Endothelial cell of umbilical vein (primary cell): ENCODE results near the gene CCDC85B. TPM values are rescaled to one million over a fixed set of nuclear protein-coding genes. Genes with fewer than 3 reads are reported as not detected.

Source experiments
- BruUV-seq: library from RNA; stranded (reverse); fragments of 400-500 nt; replicated peaks from 2 replicates; lab custom pipeline; 2021; lab: Mats Ljungman, UMichigan
- CTCF ChIA-PET: fragments of 300-600, 350-600 bp; sonication (Branson Sonifier 250); formaldehyde crosslinking; loops from one replicate; lab custom pipeline; 2021; ENCODE audit warnings: antibody characterized with exemption, inconsistent platforms; lab: Charles Lee
- POLR2A ChIA-PET: fragments of 300-600, 350-600 bp; sonication (Branson Sonifier 250); formaldehyde crosslinking; loops from one replicate; lab custom pipeline; 2021; ENCODE audit warnings: antibody characterized with exemption, inconsistent platforms; lab: Charles Lee
- DNase-seq: peaks from one replicate; pipeline ENCODE4 v3.0.0-alpha.2; 2011; ENCODE audit warnings: low read depth, low spot score
- FAIRE-seq: peaks from 2 replicates; lab custom pipeline; 2011; peaks lifted over from hg19 to GRCh38; lab: Jason Lieb, UNC
- H2AFZ ChIP-seq: 2 replicates; pipeline ENCODE4 v1.6.0; 2012; ENCODE audit warnings: low read depth, low read length, control low read depth, inconsistent platforms
- H3K27ac ChIP-seq: 2 replicates; pipeline ENCODE4 v1.5.1; 2011; ENCODE audit warnings: low read depth, mild to moderate bottlenecking, control low read depth, low read length, moderate library complexity; ENCODE audit not compliant: insufficient read depth
- H3K27me3 ChIP-seq, 2 experiments: 2 replicates each; pipeline versions ENCODE4 v1.6.0 to v1.6.1; 2011; ENCODE audit warnings: low read length in 2 of 2, mixed read lengths in 1 of 2; ENCODE audit not compliant: control insufficient read depth in 2 of 2, insufficient read depth in 2 of 2
- H3K36me3 ChIP-seq, 2 experiments: 2 replicates in 1 of 2; 3 replicates in 1 of 2; pipeline ENCODE4 v1.5.1; 2011; ENCODE audit warnings: low read length in 2 of 2, mild to moderate bottlenecking in 1 of 2, moderate library complexity in 1 of 2; ENCODE audit not compliant: control insufficient read depth in 2 of 2, insufficient read depth in 2 of 2; ENCODE audit errors: extremely low read depth in 1 of 2
- H3K4me1 ChIP-seq: 3 replicates; pipeline ENCODE4 v1.5.1; 2011; ENCODE audit warnings: mild to moderate bottlenecking, low read length; ENCODE audit not compliant: control insufficient read depth, insufficient read depth; ENCODE audit errors: extremely low read depth
- H3K4me2 ChIP-seq: 2 replicates; pipeline ENCODE4 v1.6.1; 2011; ENCODE audit warnings: low read length, control low read depth, mixed read lengths; ENCODE audit not compliant: insufficient read depth
- H3K4me3 ChIP-seq, 3 experiments: fragments of 200-600 bp in 1 of 3; sonication (generic), shearing (Covaris generic) in 1 of 3; replicated peaks in 1 of 3; 2 replicates each; pipeline ENCODE4 v1.5.1; 2011 to 2016; ENCODE audit warnings: control low read depth in 3 of 3, low read length in 3 of 3, mild to moderate bottlenecking in 2 of 3, inconsistent platforms in 1 of 3, low read depth in 1 of 3, moderate library complexity in 1 of 3; ENCODE audit not compliant: insufficient read depth in 1 of 3
- H3K79me2 ChIP-seq: 2 replicates; pipeline ENCODE4 v1.6.0; 2012; ENCODE audit warnings: low read length, inconsistent platforms; ENCODE audit not compliant: control insufficient read depth, insufficient read depth
- H3K9ac ChIP-seq: replicated peaks from 2 replicates; pipeline ENCODE3; 2011; ENCODE audit warnings: low read length, control low read depth; ENCODE audit not compliant: insufficient read depth; ENCODE audit errors: extremely low read depth
- H3K9me1 ChIP-seq: replicated peaks from 3 replicates; pipeline ENCODE4 v1.6.0; 2011; ENCODE audit warnings: mild to moderate bottlenecking, low read length; ENCODE audit not compliant: control insufficient read depth, insufficient read depth; ENCODE audit errors: extremely low read depth
- H3K9me3 ChIP-seq: replicated peaks from 2 replicates; pipeline ENCODE4 v1.5.1; 2012; ENCODE audit warnings: low read length, inconsistent platforms; ENCODE audit not compliant: control insufficient read depth, insufficient read depth
- H4K20me1 ChIP-seq: replicated peaks from 2 replicates; pipeline ENCODE3; 2011; ENCODE audit warnings: mild to moderate bottlenecking, low read length; ENCODE audit not compliant: control insufficient read depth, insufficient read depth; ENCODE audit errors: extremely low read depth
- CTCF ChIP-seq, 2 donors: IDR thresholded peaks; 1 replicate in 1 of 2; 2 replicates in 1 of 2; pipeline ENCODE4 v1.5.1; 2011; ENCODE audit warnings: low read length in 2 of 2, mild to moderate bottlenecking in 2 of 2, moderate library complexity in 2 of 2, control low read depth in 1 of 2, inconsistent platforms in 1 of 2, low read depth in 1 of 2; ENCODE audit not compliant: insufficient read depth in 1 of 2; ENCODE audit errors: extremely low read depth in 1 of 2
- GATA2 ChIP-seq: IDR thresholded peaks from 2 replicates; pipeline ENCODE4 v1.7.0; 2011; ENCODE audit warnings: low read depth, mild to moderate bottlenecking, moderate library complexity, mixed read lengths, low read length; ENCODE audit not compliant: insufficient read length, insufficient read depth
- MAX ChIP-seq: IDR thresholded peaks from 2 replicates; pipeline ENCODE4 v1.6.1; 2011; ENCODE audit not compliant: insufficient read depth, insufficient read length
- MYC ChIP-seq: IDR thresholded peaks from one replicate; pipeline ENCODE4 v1.6.1; 2011; ENCODE audit warnings: mild to moderate bottlenecking, low read depth, low read length
- dilution Hi-C: fragments of 300-500 bp; cut with MboI; formaldehyde crosslinking; loops from one replicate; pipeline ENCODE4 v1.15.0; 2019; ENCODE audit warnings: low sequenced_read_pairs; ENCODE audit not compliant: extremely low pct_ligation_motif_present
- intact Hi-C: fragments of 100-400 bp; cut with micrococcal nuclease; formaldehyde crosslinking; loops from one replicate; pipeline ENCODE4 v1.10.0; 2022
- polyA plus RNA-seq, 4 experiments: library from polyadenylated mRNA; depleted of rRNA in 3 of 4; stranded (reverse) in 3 of 4; unstranded in 1 of 4; fragments of >200 nt; gene quantifications; 2 replicates each; pipeline versions ENCODE4 v1.2.1 to v1.2.3, GENCODE V29; 2011 to 2012; ENCODE audit warnings: missing spikeins in 1 of 4
- total RNA-seq: library from RNA; stranded (reverse); gene quantifications from 2 replicates; pipeline ENCODE4 v1.2.3, GENCODE V29; 2021

The CCDC85B gene
- total and polyA plus RNA-seq, 2 donors (not counting 3 experiments of a cell fraction or from before 2014, with no cell fraction given): 105 to 107 TPM

GRCh38 chr11:65869643-65870306 is 20.7 kb upstream of the CCDC85B start:
- DNase-seq: no peak
- Histone ChIP-seq H3K4me3 (no peak overlapping the region), H3K9me1 (no peaks in the 10 kb centered on the region), H3K27ac (no peak overlapping the region), H3K4me2 (no peak overlapping the region), H3K27me3 (no peaks in the 10 kb centered on the region), H2AFZ (no peak overlapping the region), H3K4me1 (peaks cover 17% of the 10 kb centered on the region), H3K36me3 (peaks cover 6 to 34% of the 10 kb centered on the region in 2 experiments), H4K20me1 (no peaks in the 10 kb centered on the region), H3K9ac (no peak overlapping the region), H3K79me2 (peaks cover 2% of the 10 kb centered on the region), H3K9me3 (no peaks in the 10 kb centered on the region)
- CTCF ChIA-PET: interaction anchor here (1.1 to 7.1 kb wide), 3 partner anchors 10 to 18 kb away, joined by 3 to 73 read pairs (median 16); partner anchors contain the start of genes CFL1, FIBP and MUS81
- dilution Hi-C loops: no loop called here
- no peak for FAIRE-seq
- BruUV-seq: no TSS peak
- POLR2A ChIA-PET: interaction anchor here (0.9 to 1.5 kb wide), 3 partner anchors 9 to 21 kb away, joined by 3 to 4 read pairs (median 3); partner anchors contain the start of gene CCDC85B
- intact Hi-C loops: no loop called here
- TF ChIP-seq MAX: no peak

- H3K27me3 ChIP-seq: no peaks in the 10 kb centered on the region
- no peak overlapping the region for H3K4me2 ChIP-seq
- no peak for TF ChIP-seq MYC
- no peak for TF ChIP-seq GATA2
- no peak for TF ChIP-seq CTCF (IDR thresholded peaks at IDR 0.05; ENCODE audit: extremely low read depth in 1 of 2, insufficient read depth in 1 of 2, low read depth in 1 of 2, low read length in 2 of 2)
- POLR2A ChIA-PET: interaction anchor here (0.9 to 1.5 kb wide), 2 partner anchors 9 to 14 kb away, joined by 3 to 4 read pairs; no protein-coding TSS in a partner anchor
- no peak overlapping the region for H3K27ac ChIP-seq
- no peak overlapping the region for H2AFZ ChIP-seq
- H3K4me1 ChIP-seq: peaks cover 17% of the 10 kb centered on the region
- dilution Hi-C loops (no loop called here), intact Hi-C loops (no loop called here)
- no TSS peak for BruUV-seq
- no peak for FAIRE-seq
- H3K9me3 ChIP-seq: no peaks in the 10 kb centered on the region
- H3K36me3 ChIP-seq: peaks cover 1 to 28% of the 10 kb centered on the region in 2 experiments
- DNase-seq: no peak
- no peak overlapping the region for H3K9ac ChIP-seq
- H3K79me2 ChIP-seq: peaks cover 2% of the 10 kb centered on the region
- no peaks in the 10 kb centered on the region for H3K9me1 ChIP-seq
- H3K4me3 ChIP-seq: no peak overlapping the region
- CTCF ChIA-PET: interaction anchor here (2.2 to 7.1 kb wide), 3 partner anchors 10 to 18 kb away, joined by 14 to 73 read pairs (median 16); partner anchors contain the start of genes CFL1, FIBP and MUS81
- H4K20me1 ChIP-seq: no peaks in the 10 kb centered on the region
Observed at GRCh38 chr11:65870307-65870658, 20.2 kb upstream of the CCDC85B start.
